ENCODE measurements around the gene RHOBTB3.

RHOBTB3 gene

DNA sequence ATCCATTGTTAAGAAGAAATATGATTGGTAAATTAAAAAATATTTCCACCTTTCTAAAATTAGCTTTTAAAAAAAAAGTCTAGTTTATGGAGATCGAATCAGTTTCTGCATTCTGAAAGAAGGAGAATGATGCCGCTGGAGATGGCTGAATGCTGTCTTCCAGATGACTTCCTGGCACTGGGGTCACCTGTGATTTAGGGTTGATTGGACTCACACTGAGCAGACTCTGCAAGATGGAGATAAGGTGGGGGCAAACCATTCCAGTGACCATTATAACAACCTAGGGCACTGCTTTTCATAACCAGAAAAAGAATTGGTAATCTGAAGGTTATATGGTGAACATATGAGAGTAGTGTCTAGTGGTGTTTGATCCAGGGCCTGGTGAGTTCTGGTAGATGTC is 40.8 kb downstream of the RHOBTB3 start:
- FAIRE-seq = no peak

DNA sequence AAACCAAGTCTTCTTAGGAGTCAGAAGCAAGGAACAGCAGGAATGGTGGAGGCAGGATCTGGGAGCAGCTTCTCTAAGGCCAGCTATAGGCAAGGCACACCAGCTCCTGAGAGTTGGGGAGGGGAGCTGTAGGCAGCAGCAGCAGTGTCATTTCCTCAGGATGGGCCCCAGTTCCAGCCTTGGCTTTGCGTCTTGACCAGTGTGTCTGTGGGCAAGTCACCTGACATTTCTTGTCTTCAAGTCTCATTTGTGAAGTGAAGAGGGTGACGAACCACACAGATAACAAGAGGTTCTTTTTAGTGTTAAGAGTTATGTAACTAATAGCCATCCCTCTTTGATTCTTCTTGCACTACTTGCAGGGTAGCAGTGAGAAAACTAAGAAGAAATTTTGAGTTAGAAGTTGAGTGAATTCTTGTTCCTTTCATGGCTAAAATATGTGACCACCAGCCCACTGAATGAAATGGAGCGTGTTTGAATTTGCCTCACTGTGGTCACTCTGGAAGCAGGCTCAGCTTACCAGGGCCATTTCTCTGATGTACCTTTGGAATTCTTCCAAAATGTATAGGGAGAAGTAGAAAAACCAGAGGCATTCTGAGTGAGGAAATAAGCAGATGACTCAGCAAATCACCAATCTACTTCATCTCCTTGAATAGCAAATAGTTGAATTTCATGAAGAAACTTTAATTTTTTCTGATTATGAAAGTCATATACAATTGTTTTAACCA is 42.4 kb downstream of the RHOBTB3 start:
- FAIRE-seq = no peak

DNA sequence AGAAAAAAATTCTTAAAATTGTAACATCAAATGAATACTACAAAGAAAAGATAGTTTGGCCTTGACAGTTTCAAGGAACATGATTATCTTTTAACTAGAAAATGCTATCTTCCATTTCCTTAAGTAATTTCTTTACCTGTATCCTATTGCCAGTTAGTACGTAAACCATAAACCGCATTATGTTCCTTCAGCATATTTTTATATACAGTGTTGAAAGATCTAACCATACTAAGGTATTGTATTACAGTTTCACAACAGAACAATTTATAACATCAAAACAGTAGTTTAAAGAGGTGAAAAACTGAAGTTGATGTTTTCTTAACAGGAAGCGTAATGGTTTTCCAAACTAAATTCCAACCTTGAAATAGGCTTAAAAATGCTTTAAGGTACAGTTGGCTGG is 46.3 kb downstream of the RHOBTB3 start:
- no peak for FAIRE-seq

- no peak for FAIRE-seq
Observed at GRCh38 chr5:95778713-95779436, 47.7 kb downstream of the RHOBTB3 start.

- FAIRE-seq = no peak
Observed at GRCh38 chr5:95779611-95780010, 48.5 kb downstream of the RHOBTB3 start.

DNA sequence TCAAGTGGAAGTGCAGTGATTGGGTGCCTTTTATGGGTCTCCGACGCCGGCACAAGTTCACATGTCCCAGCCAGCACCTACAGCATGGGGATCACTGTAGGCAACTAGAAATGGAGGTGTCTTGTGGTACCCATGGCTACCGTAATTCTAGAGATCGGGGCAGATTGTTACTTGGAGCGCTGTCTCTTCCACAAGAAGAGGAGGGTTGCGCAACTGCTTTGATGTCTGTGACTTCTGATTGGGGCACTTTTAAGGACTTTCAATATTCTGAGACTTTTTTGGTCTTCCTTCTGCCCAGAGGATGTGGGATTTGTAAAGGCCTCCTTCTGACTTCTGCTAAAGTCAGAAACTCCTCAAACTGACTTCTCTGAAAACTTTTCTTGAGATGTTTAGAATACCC is 49.5 kb downstream of the RHOBTB3 start:
- no peak for FAIRE-seq

DNA sequence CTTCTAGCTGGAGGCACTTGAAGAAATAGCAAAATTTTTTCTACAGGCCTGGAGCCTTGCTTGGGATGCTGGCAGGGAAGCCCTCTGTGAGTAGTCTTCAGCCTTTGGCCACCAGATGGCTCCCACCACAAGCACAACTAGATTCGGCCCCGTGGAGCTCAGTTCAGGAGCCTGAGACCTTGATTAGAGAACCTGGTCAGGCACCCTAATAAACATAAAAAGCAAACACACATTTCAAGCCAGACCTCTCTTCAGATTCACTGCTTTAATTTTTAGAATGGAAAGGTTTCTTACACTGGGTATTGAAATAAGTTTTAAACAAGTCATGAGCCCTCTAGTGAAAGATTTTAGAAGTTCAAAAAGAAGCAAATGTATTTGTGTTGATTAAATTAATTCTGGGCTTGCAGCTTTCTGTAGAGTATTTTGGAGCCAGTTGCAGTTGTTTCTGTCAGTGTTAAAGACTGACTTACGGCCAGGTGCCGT is 50.0 kb downstream of the RHOBTB3 start:
- FAIRE-seq = no peak

DNA sequence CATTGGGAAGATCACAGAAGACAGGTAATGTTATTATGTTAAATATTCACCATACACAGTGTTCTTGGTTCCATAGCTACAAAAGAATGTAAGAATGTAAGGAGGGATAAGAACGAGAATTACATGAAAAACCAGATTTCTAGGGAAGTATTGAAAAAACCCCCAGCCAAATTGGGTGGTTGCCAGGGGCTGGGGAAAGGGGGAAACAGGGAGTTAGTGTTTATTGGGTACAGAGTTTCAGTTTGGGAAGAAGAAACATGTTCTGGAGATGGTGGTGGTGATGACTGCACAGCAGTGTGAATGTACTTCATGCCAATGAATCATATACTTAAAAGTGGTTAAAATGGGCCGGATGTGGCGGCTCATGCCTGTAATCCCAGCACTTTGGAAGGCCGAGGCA is 51.0 kb downstream of the RHOBTB3 start:
- no peak for FAIRE-seq

DNA sequence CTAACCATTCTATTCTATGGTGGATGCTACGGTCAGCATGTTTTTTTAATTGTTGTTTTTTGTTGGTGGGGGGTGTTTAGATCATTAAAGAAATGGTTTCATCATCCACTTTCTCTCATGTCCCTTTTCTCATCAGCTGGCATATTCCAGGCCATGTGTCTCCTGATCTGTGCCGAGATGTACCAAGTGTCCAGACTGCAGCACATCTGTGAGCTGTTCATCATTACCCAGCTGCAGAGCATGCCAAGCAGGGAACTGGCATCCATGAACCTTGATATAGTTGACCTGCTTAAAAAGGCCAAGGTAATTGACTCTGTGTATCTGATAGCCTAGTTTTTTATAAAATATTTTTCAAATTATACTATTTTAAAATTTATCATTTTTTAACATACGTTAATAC is 52.5 kb downstream of the RHOBTB3 start:
- FAIRE-seq = no peak

DNA sequence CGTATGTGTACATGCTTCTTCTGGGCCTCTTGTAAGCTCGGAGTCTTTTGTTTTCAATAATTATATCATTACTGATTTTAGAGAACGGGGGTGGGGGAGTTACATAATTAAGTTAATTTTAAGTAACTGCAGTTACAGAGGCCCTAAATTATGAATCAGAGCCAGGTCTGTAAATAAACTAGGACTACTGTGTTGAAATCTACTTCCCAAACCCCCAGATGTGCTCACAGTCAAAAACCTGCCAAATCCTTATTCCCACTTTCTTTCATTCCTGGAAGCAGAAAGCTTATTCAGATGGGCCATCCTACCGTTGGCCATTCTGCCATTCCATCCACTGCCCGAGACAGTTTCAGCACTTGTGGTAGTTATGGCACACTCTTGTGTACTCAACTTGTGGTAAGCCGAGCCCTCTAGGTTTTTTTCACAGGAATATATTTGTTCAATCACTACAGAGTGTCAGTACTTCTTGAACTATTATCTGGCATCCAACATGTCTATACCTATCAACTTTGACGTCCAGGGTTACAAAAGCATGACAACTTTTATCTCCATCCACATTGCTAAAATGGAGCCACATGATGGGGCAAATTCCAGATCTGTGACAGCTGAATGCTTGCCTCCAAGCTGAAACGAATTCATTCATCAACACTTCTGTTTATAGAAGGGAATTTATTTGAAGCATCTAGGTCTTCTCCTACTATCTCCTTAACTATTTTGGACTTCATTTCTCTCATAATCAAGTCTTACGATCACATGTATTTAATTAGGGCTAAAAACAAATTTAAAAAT is 53.6 kb downstream of the RHOBTB3 start:
- no peak for FAIRE-seq

- no peak for FAIRE-seq
Observed at GRCh38 chr5:95786821-95787418, 55.8 kb downstream of the RHOBTB3 start.

GRCh38 chr5:95788493-95788892 is 57.4 kb downstream of the RHOBTB3 start:
- FAIRE-seq = no peak

DNA sequence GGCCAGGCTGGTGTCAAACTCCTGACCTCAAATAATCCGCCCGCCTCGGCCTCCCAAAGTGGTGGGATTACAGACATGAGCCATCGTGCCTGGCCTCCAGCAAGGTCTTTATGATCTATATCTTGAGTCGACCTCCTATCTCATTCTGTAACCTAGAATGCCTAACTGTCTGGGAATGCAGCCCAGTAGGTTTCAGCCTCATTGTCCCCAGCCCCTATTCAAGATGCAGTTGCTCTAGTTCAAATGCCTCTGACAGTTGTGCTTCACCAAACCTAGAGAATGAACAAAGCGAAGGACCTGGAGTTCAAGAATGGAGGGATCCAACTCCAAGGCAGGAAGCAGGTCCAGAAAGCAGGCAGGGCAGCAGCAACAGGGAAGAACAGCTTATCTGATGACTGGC is 60.6 kb downstream of the RHOBTB3 start:
- FAIRE-seq = no peak

GRCh38 chr5:95794070-95794516 is 63.0 kb downstream of the RHOBTB3 start:
- FAIRE-seq = no peak

DNA sequence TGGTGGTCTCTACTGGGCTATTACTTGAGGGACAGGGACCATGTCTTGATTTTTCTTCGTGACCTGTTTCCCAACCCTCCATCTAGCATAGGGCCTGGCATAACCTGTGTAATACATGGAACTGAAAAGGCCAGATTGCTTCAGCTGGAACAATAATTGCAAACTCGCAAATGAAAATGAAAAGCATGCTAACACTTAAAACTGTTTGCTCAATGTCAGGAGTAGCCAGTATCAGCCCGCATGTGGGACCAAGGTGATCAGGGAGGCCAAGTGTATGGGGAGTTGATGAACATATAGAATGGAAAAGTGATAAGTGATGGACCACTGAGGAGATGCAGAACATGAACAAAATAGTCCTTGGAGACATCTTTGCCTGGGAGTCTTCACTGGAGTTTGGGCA is 66.2 kb downstream of the RHOBTB3 start:
- FAIRE-seq = no peak

DNA sequence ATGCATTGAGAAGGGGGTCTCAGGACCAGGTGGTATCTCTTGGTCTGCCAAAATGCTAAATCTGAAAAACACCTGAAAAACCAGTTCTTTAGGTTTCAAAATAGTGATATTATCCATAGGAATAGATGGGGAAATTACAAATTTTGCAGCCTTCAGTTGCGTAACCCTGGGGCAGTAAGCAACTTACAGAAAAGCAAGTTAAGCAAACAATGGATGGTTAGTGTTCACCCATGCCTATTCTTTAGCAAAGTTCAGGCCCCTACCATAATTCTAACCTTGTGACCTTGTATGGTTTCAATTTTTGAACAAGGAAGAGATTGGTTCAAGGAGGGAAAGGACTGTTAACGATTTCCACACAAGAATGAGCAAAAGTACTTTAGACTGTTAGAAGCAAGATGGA is 66.9 kb downstream of the RHOBTB3 start:
- no peak for FAIRE-seq

DNA sequence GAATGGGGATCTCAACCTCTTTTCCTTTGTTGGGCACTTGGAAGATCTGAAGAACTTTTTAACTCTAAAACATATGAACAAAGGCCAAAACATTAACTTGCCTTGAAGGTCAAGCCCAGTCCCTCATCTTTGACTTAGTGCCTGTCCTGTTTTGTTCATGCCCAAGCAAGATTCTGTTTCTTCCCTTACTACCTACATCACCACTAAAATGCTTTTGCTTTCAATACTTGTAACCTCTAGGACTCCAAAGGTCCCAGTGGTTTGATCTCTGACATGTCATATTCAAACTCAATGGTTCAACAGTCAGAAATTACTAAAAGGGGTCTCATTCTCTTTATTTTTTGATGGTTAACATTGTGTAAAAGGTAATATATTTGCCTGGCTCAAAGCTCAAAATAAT is 67.4 kb downstream of the RHOBTB3 start:
- no peak for FAIRE-seq

DNA sequence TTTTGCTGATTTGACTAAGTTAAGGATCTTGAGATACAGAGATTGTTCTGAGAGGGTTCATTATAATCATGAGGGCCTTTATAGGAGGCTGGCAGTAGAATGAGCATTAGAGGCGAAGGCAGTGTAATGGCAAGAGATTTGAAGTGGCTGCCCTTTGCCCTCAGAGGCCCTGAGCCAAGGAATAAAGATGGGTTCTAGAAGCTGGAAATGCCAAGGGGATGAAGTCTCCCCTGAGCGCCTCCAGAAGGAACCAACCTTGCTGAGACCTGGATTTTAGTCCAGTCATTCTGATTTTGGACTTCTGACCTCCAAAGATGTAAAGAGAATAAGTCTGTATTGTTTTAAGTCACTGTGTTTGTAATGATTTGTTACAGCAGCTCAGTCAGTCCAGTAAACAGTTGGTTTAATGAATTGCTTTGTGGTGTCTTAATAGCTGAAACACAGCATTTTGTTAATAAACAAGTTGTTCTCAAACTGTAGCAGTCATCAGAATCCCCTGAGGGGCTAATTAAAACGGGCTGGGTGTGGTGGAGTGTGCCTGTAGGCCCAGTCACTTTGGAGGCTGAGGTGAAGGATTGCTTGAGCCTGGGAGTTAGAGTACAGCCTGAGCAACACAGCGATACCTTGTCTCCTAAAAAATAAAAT is 68.2 kb downstream of the RHOBTB3 start:
- FAIRE-seq = no peak

GRCh38 chr5:95800553-95800952 is 69.4 kb downstream of the RHOBTB3 start:
- FAIRE-seq = no peak

DNA sequence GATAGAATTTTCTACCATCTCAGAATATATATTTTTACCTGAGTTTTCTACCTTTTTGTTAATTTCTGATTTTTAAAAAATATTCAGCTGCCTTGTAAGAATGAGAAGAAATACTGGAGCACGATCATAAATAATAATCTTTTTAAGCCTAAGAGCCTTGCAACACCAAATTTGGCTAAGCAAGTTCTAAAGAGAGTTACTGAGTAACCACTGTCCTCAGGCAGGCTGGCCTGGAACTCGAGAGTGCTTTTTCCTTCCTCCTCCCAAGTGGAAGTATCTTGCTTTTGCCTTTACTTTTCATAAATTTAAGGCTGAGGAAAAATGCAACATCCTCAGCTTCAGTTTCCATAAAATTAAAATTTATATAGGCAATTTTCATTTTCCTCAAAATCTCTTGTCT is 70.4 kb downstream of the RHOBTB3 start:
- no peak for FAIRE-seq

DNA sequence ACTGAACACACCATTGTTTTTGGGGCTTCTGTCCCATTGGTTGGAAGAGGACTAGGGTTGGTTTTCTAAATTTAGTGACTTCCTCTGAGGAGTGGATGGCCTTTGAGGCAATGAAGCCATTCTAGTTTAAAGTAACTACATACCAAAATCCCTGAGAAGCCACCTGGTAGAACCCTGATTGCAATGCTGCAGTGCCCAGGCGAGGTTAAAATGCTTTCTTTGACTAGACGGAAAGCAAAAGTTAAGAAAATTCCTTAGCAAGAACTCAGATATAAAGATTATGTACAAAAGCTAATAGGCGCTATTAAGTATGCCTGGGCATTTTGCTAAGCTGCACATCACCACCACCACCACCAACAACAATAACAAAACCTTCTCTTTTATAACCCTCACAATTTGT is 70.8 kb downstream of the RHOBTB3 start:
- no peak for FAIRE-seq

- FAIRE-seq = no peak
Observed at GRCh38 chr5:95803271-95804148, 72.4 kb downstream of the RHOBTB3 start.

Data from TTC549 (cell line).